ENCODE measurements around the gene SEBOX. TPM values are rescaled to one million over a fixed set of nuclear protein-coding genes. Genes with fewer than 3 reads are reported as not detected.

Gene SEBOX
- total RNA-seq, 2 donors from 2014 or later = not detected

- intact Hi-C loops (cut with DNase I) = no loop called here
- 84% methylated on average over 5 of the region's 5 CpGs for WGBS
- H3K27ac ChIP-seq = no peak overlapping the region
- H3K27me3 ChIP-seq (replicated peaks; ENCODE audit: insufficient read depth) = no peaks in the 10 kb centered on the region
- H3K9me3 ChIP-seq = no peaks in the 10 kb centered on the region
- no peak for DNase-seq (ENCODE audit: low spot score)
- no peak overlapping the region for H3K4me3 ChIP-seq
- peaks cover 0 to 12% of the 10 kb centered on the region in 2 donors for H3K36me3 ChIP-seq
- H3K4me1 ChIP-seq (replicated peaks) = peaks cover 12% of the 10 kb centered on the region
- TF ChIP-seq CTCF (IDR thresholded peaks at IDR 0.05) (no peak), POLR2A (IDR thresholded peaks at IDR 0.05) (no peak), POLR2AphosphoS5 (IDR thresholded peaks at IDR 0.05) (no peak)
Observed at GRCh38 chr17:28330671-28331070, 34.3 kb downstream of the SEBOX start.

- intact Hi-C loops (cut with DNase I) = no loop called here
- Histone ChIP-seq H3K9me3 (no peaks in the 10 kb centered on the region), H3K4me1 (replicated peaks) (no peaks in the 10 kb centered on the region), H3K4me3 (no peak overlapping the region), H3K27ac (no peak overlapping the region), H3K27me3 (replicated peaks; ENCODE audit: insufficient read depth) (no peaks in the 10 kb centered on the region), H3K36me3 (peaks cover 0 to 12% of the 10 kb centered on the region in 2 donors)
- DNase-seq (ENCODE audit: low spot score) = no peak
- WGBS = 69% methylated on average over 4 of the region's 4 CpGs
- TF ChIP-seq POLR2AphosphoS5 (IDR thresholded peaks at IDR 0.05) (no peak), CTCF (IDR thresholded peaks at IDR 0.05) (no peak), POLR2A (IDR thresholded peaks at IDR 0.05) (no peak)
Observed at GRCh38 chr17:28328325-28328724, 36.7 kb downstream of the SEBOX start.

GRCh38 chr17:28327709-28328108 lies 37.3 kb downstream of the SEBOX start:
- H3K27ac ChIP-seq = no peak overlapping the region
- WGBS = 66% methylated on average over 3 of the region's 3 CpGs
- H3K9me3 ChIP-seq = no peaks in the 10 kb centered on the region
- no peaks in the 10 kb centered on the region for H3K4me1 ChIP-seq (replicated peaks)
- intact Hi-C loops (cut with DNase I) = no loop called here
- H3K27me3 ChIP-seq (replicated peaks; ENCODE audit: insufficient read depth) = no peaks in the 10 kb centered on the region
- H3K36me3 ChIP-seq = peaks cover 0 to 12% of the 10 kb centered on the region in 2 donors
- no peak for TF ChIP-seq CTCF (IDR thresholded peaks at IDR 0.05)
- TF ChIP-seq POLR2A (IDR thresholded peaks at IDR 0.05) = no peak
- TF ChIP-seq POLR2AphosphoS5 (IDR thresholded peaks at IDR 0.05) = no peak
- H3K4me3 ChIP-seq = no peak overlapping the region
- DNase-seq (ENCODE audit: low spot score) = no peak

GRCh38 chr17:28327031-28327607 lies 37.9 kb downstream of the SEBOX start:
- no peaks in the 10 kb centered on the region for H3K4me1 ChIP-seq (replicated peaks)
- no peak for DNase-seq (ENCODE audit: low spot score)
- H3K36me3 ChIP-seq = peaks cover 0 to 12% of the 10 kb centered on the region in 2 donors

More at GRCh38 chr17:28327031-28327607, 37.9 kb downstream of the SEBOX start:
- Histone ChIP-seq H3K27ac (no peak overlapping the region), H3K9me3 (no peaks in the 10 kb centered on the region), H3K4me3 (no peak overlapping the region), H3K27me3 (replicated peaks; ENCODE audit: insufficient read depth) (no peaks in the 10 kb centered on the region)
- TF ChIP-seq CTCF (IDR thresholded peaks at IDR 0.05) (no peak), POLR2A (IDR thresholded peaks at IDR 0.05) (no peak), POLR2AphosphoS5 (IDR thresholded peaks at IDR 0.05) (no peak)
- WGBS = 93% methylated on average over 9 of the region's 9 CpGs
- intact Hi-C loops (cut with DNase I) = no loop called here

Measured in prostate gland (tissue), 2 donors.